ENCODE measurements around the gene CYB561D2. TPM values are rescaled to one million over a fixed set of nuclear protein-coding genes. Genes with fewer than 3 reads are reported as not detected.
A peak's percentile ranks its signal among the peaks of the same experiment; 100 is the strongest.

Gene CYB561D2
- total and polyA plus RNA-seq, 10 of the 15 experiments (the other 5 are each of a cell fraction or from before 2014, with no cell fraction given), result 7.6 to 39.2 (median 18.8) TPM

GRCh38 chr3:50324351-50325112, 26.1 kb upstream of the CYB561D2 start:
- FAIRE-seq, result no peak
- H3K4me2 ChIP-seq (ENCODE audit: control insufficient read depth, insufficient read depth), result no peak overlapping the region
- peak; percentile 51 for ATAC-seq
- no peak overlapping the region for H2AFZ ChIP-seq (ENCODE audit: control insufficient read depth, low read depth, low read length)
- peaks cover 2 to 7% of the 10 kb centered on the region in 2 experiments; a peak in 3 of 4 replicates for H3K36me3 ChIP-seq (ENCODE audit: control insufficient read depth in 2 of 2, insufficient read depth in 2 of 2, low read length in 1 of 2)
- SMC1A ChIA-PET (ENCODE audit: uncharacterized antibody, unreplicated experiment), result interaction anchor here (1.0 kb wide), 1 partner anchor 25 kb away, joined by 3 read pairs; the partner anchor contains the start of genes HYAL3 and NAA80
- no peaks in the 10 kb centered on the region for H3K9me3 ChIP-seq (replicated peaks; ENCODE audit: control insufficient read depth, insufficient read depth, low read length)
- no TSS peak for BruUV-seq (replicated peaks)
- CTCF ChIA-PET, result interaction anchor here (0.5 to 5.1 kb wide), 17 partner anchors 9 to 218 kb away, joined by 3 to 72 read pairs (median 5); partner anchors contain the start of genes HYAL1, HYAL3, IFRD2 and LSMEM2
- H3K4me1 ChIP-seq (ENCODE audit: control insufficient read depth, insufficient read depth, low read length), result peaks cover 17% of the 10 kb centered on the region
- no peak overlapping the region for H3K9ac ChIP-seq (ENCODE audit: control insufficient read depth, insufficient read depth, low read length)
- intact Hi-C loops (cut with micrococcal nuclease; ENCODE audit: unreplicated experiment), result loop anchor here (1.0 kb wide), 2 partner anchors 50 to 97 kb away; no protein-coding TSS in a partner anchor
- no peaks in the 10 kb centered on the region for H3K27me3 ChIP-seq (replicated peaks in 1 of 2; ENCODE audit: control insufficient read depth in 2 of 2, insufficient read depth in 2 of 2, low read length in 1 of 2)
- H3K79me2 ChIP-seq (ENCODE audit: control insufficient read depth, insufficient read depth, low read length), result peaks cover 19% of the 10 kb centered on the region
- DNase-seq (ENCODE audit: low read depth, low spot score), result no peak
- RAD21 ChIA-PET (ENCODE audit: unreplicated experiment), result interaction anchor here (0.7 to 2.3 kb wide), 5 partner anchors 13 to 46 kb away, joined by 3 to 6 read pairs (median 3); partner anchors contain the start of genes IFRD2 and LSMEM2
- H3K4me3 ChIP-seq, result no peak overlapping the region
- POLR2A ChIA-PET, result interaction anchor here (1.0 kb wide), 1 partner anchor 12 kb away, joined by 3 read pairs; no protein-coding TSS in a partner anchor
- H4K20me1 ChIP-seq (ENCODE audit: control insufficient read depth, insufficient read depth), result no peaks in the 10 kb centered on the region
- no peak overlapping the region for H3K27ac ChIP-seq (ENCODE audit: control insufficient read depth, insufficient read depth)
- WGBS (ENCODE audit: insufficient coverage, insufficient replicate concordance, low lambda C conversion rate, missing lambda C conversion rate), result 50% methylated on average over 4 of the region's 4 CpGs
- in situ Hi-C loops (cut with MboI), result no loop called here
- TF ChIP-seq ZBTB40 (IDR thresholded peaks at IDR 0.05; ENCODE audit: borderline replicate concordance), result no peak
- 0 out of 2 replicates have a peak, but pooled peaks have one; percentile 26 for TF ChIP-seq NR2F1 (conservative IDR thresholded peaks at IDR 0.05)
- TF ChIP-seq POU2F2 (IDR thresholded peaks at IDR 0.05; ENCODE audit: borderline replicate concordance, low read depth, low read length), result no peak
- TF ChIP-seq RAD21 (IDR thresholded peaks at IDR 0.05; ENCODE audit: insufficient read depth, low read depth, low read length), result peak; percentile 66
- no peak for TF ChIP-seq ZNF687 (IDR thresholded peaks at IDR 0.05)
- no peak for TF ChIP-seq MTA2 (IDR thresholded peaks at IDR 0.05; ENCODE audit: low read depth)
- TF ChIP-seq TCF3 (IDR thresholded peaks at IDR 0.05; ENCODE audit: borderline replicate concordance, insufficient read depth, low read depth, low read length), result no peak
- TF ChIP-seq ELK1 (IDR thresholded peaks at IDR 0.05; ENCODE audit: low read depth, low read length), result no peak
- no peak for TF ChIP-seq RELB (IDR thresholded peaks at IDR 0.05; ENCODE audit: low read depth)

Measured in GM12878 (cell line).